ENCODE measurements around the gene ZNF286A.
"Not testable (repeated sequence)": the region's sequence is repeated elsewhere in the genome, so short reads cannot be mapped to it uniquely, and the experiment has no call there.

- TF ChIP-seq CTCF (IDR thresholded peaks at IDR 0.05), result peak in 6 of 12 donors; percentile 17 to 47 (median 32)
- TF ChIP-seq POLR2A (IDR thresholded peaks at IDR 0.05), result not testable (repeated sequence)
Observed at GRCh38 chr17:15669526-15669925, 30.0 kb upstream of the ZNF286A start.

Data from heart left ventricle (tissue), 13 donors.